ENCODE results near the gene ABCB9. TPM values are rescaled to one million over a fixed set of nuclear protein-coding genes. Genes with fewer than 3 reads are reported as not detected.

The ABCB9 gene
- total RNA-seq, 1 donor from 2014 or later: 19.6 TPM

GRCh38 chr12:123010110-123010509 is 43.8 kb upstream of the ABCB9 start:
- H3K4me3 ChIP-seq: no peak overlapping the region
- intact Hi-C loops (cut with DNase I): no loop called here
- TF ChIP-seq CTCF (IDR thresholded peaks at IDR 0.05): no peak
- H3K4me1 ChIP-seq: no peaks in the 10 kb centered on the region
- no peaks in the 10 kb centered on the region for H3K9me3 ChIP-seq
- no peak overlapping the region for H3K27ac ChIP-seq
- DNase-seq (ENCODE audit: low spot score in 2 of 2): no peak
- H3K27me3 ChIP-seq: no peaks in the 10 kb centered on the region
- H3K36me3 ChIP-seq: peaks cover 13 to 14% of the 10 kb centered on the region in 2 donors

GRCh38 chr12:123006977-123007376 is 40.7 kb upstream of the ABCB9 start:
- intact Hi-C loops (cut with DNase I): no loop called here
- TF ChIP-seq CTCF (IDR thresholded peaks at IDR 0.05): no peak
- H3K4me3 ChIP-seq: no peak overlapping the region
- no peak for DNase-seq (ENCODE audit: low spot score in 2 of 2)
- no peaks in the 10 kb centered on the region for H3K4me1 ChIP-seq
- H3K9me3 ChIP-seq: no peaks in the 10 kb centered on the region
- H3K36me3 ChIP-seq: peaks cover 22% of the 10 kb centered on the region in 2 donors
- H3K27ac ChIP-seq: no peak overlapping the region
- no peaks in the 10 kb centered on the region for H3K27me3 ChIP-seq

- H3K4me3 ChIP-seq: no peak overlapping the region
- no peak for DNase-seq (ENCODE audit: low spot score in 2 of 2)
- H3K27ac ChIP-seq: no peak overlapping the region
- no peaks in the 10 kb centered on the region for H3K4me1 ChIP-seq
- H3K27me3 ChIP-seq: no peaks in the 10 kb centered on the region
- intact Hi-C loops (cut with DNase I): no loop called here
- no peak for TF ChIP-seq CTCF (IDR thresholded peaks at IDR 0.05)
- H3K36me3 ChIP-seq: peaks cover 22 to 23% of the 10 kb centered on the region in 2 donors
- no peaks in the 10 kb centered on the region for H3K9me3 ChIP-seq
These were observed 38.9 kb upstream of the ABCB9 start for GRCh38 chr12:123005081-123005626.

- TF ChIP-seq CTCF (IDR thresholded peaks at IDR 0.05): no peak
- H3K9me3 ChIP-seq: no peaks in the 10 kb centered on the region
- intact Hi-C loops (cut with DNase I): no loop called here
- H3K27me3 ChIP-seq: no peaks in the 10 kb centered on the region
- H3K4me1 ChIP-seq: no peaks in the 10 kb centered on the region
- H3K27ac ChIP-seq: no peak overlapping the region
- no peak for DNase-seq (ENCODE audit: low spot score in 2 of 2)
- H3K4me3 ChIP-seq: no peak overlapping the region
- peaks cover 17 to 23% of the 10 kb centered on the region in 2 donors for H3K36me3 ChIP-seq
These were observed 38.0 kb upstream of the ABCB9 start for GRCh38 chr12:123004287-123004686.

GRCh38 chr12:123003257-123003656 is 37.0 kb upstream of the ABCB9 start:
- intact Hi-C loops (cut with DNase I): no loop called here
- H3K36me3 ChIP-seq: peaks cover 13 to 16% of the 10 kb centered on the region in 2 donors
- TF ChIP-seq CTCF (IDR thresholded peaks at IDR 0.05): no peak

GRCh38 chr12:123001464-123001863 is 35.2 kb upstream of the ABCB9 start:
- no peak overlapping the region for H3K27ac ChIP-seq
- no peak overlapping the region for H3K4me3 ChIP-seq
- intact Hi-C loops (cut with DNase I): no loop called here
- no peaks in the 10 kb centered on the region for H3K4me1 ChIP-seq
- H3K27me3 ChIP-seq: no peaks in the 10 kb centered on the region
- H3K9me3 ChIP-seq: no peaks in the 10 kb centered on the region
- DNase-seq (ENCODE audit: low spot score in 2 of 2): no peak
- peaks cover 19% of the 10 kb centered on the region in 2 donors for H3K36me3 ChIP-seq
- TF ChIP-seq CTCF (IDR thresholded peaks at IDR 0.05): no peak

More at GRCh38 chr12:123003257-123003656, 37.0 kb upstream of the ABCB9 start:
- Histone ChIP-seq H3K9me3 (no peaks in the 10 kb centered on the region), H3K4me1 (no peaks in the 10 kb centered on the region), H3K4me3 (no peak overlapping the region), H3K27ac (no peak overlapping the region), H3K27me3 (no peaks in the 10 kb centered on the region)
- DNase-seq (ENCODE audit: low spot score in 2 of 2): no peak
